T-helper 17 cell (primary cell): Measurements from ENCODE around the gene FBLN1. TPM values are rescaled to one million over a fixed set of nuclear protein-coding genes. Genes with fewer than 3 reads are reported as not detected.
"Not testable (repeated sequence)": the region's sequence is repeated elsewhere in the genome, so short reads cannot be mapped to it uniquely, and the experiment has no call there.

Experiments
- ATAC-seq: fragments of 150-1000 bp; cut with Tn5 transposase; 2 replicates; pipeline ENCODE4 v1.10.0; 2021; ENCODE audit warnings: mild to moderate bottlenecking, moderate library complexity
- DNase-seq, 3 donors: peaks; one replicate each; pipeline versions ENCODE4 v3.0.0 to v3.0.0-alpha.2; 2020 to 2021
- H3K9me3 ChIP-seq: one replicate; pipeline ENCODE4 v1.7.0; 2013; ENCODE audit warnings: low read length, mild to moderate bottlenecking; ENCODE audit not compliant: control insufficient read depth, poor library complexity, severe bottlenecking
- H3K27ac Mint-ChIP-seq: one replicate; pipeline ENCODE4 v1.8.0; 2022; ENCODE audit warnings: mild to moderate bottlenecking, moderate library complexity, mixed read lengths
- H3K27me3 Mint-ChIP-seq: one replicate; pipeline ENCODE4 v1.8.0; 2022; ENCODE audit warnings: mixed read lengths
- H3K36me3 Mint-ChIP-seq: one replicate; pipeline ENCODE4 v1.8.0; 2022; ENCODE audit warnings: low read depth, mixed read lengths
- H3K4me1 Mint-ChIP-seq: one replicate; pipeline ENCODE4 v1.8.0; 2022; ENCODE audit warnings: mild to moderate bottlenecking, mixed read lengths
- H3K4me3 Mint-ChIP-seq: one replicate; pipeline ENCODE4 v1.8.0; 2022; ENCODE audit warnings: mild to moderate bottlenecking, moderate library complexity, mixed read lengths
- total RNA-seq, 4 donors: library from RNA in 2 of 4; stranded (reverse) in 2 of 4; gene quantifications; one replicate each; pipeline ENCODE4 v1.2.3 and lab custom pipeline; 2022 to 2026

The FBLN1 gene
- under 1 TPM; 0.34 to 0.90 TPM for total RNA-seq
- 0.08 to 0.70 reads per million in 2 donors for total RNA-seq (lab: John Stamatoyannopoulos, UW)

- Mint-ChIP-seq H3K4me3 (peak within 1 kb of the TSS; percentile 12), H3K27ac (no peak within 1 kb of the TSS), H3K4me1 (peaks cover 2% of the 10 kb centered on the region), H3K36me3 (no peaks in the 10 kb centered on the region), H3K27me3 (peaks cover 55% of the 10 kb centered on the region)
- no peaks in the 10 kb centered on the region for H3K9me3 ChIP-seq
- no peak for ATAC-seq
- no peak for DNase-seq
Observed at GRCh38 chr22:45502215-45503049, at the start of gene FBLN1. Gene FBLN1 (plus strand): TSS chr22:45502883. CDS start chr22:45502986, 103 bp downstream.

- Mint-ChIP-seq H3K4me3 (no peak overlapping the region), H3K27ac (no peak overlapping the region), H3K27me3 (peaks cover 34% of the 10 kb centered on the region), H3K36me3 (no peaks in the 10 kb centered on the region), H3K4me1 (no peaks in the 10 kb centered on the region)
- ATAC-seq (no peak), DNase-seq (no peak)
- H3K9me3 ChIP-seq, result no peaks in the 10 kb centered on the region
Observed at GRCh38 chr22:45453764-45454163, 48.9 kb upstream of the FBLN1 start.

DNA sequence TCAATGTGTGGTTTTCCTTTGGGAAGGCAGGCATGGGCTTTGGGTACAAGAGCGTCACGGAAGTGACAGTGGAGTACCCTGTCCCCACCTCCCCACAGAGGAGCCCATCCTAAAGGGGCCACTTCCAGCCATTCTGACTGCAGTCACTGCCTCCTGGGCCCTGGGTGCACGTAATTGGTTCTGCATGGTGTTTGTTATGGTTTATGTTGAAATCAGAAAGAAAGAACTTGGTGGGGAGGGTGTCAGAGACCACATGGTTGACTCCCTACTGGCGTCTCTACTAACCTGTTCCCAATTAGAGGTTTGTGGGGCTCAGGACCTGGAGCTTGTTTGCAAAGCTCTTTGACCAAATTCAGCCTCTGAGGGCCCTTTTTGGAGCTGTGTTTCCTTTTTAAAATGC is 48.4 kb upstream of the FBLN1 start:
- Mint-ChIP-seq H3K27me3 (peaks cover 34% of the 10 kb centered on the region), H3K4me3 (no peak overlapping the region), H3K4me1 (no peaks in the 10 kb centered on the region), H3K27ac (no peak overlapping the region), H3K36me3 (no peaks in the 10 kb centered on the region)
- no peak for ATAC-seq
- H3K9me3 ChIP-seq, result no peaks in the 10 kb centered on the region
- no peak for DNase-seq

- Mint-ChIP-seq H3K4me1 (no peaks in the 10 kb centered on the region), H3K36me3 (no peaks in the 10 kb centered on the region), H3K4me3 (no peak overlapping the region), H3K27ac (no peak overlapping the region), H3K27me3 (peaks cover 34% of the 10 kb centered on the region)
- ATAC-seq, result no peak
- DNase-seq, result no peak
- H3K9me3 ChIP-seq, result no peaks in the 10 kb centered on the region
Observed at GRCh38 chr22:45455212-45455611, 47.5 kb upstream of the FBLN1 start.

DNA sequence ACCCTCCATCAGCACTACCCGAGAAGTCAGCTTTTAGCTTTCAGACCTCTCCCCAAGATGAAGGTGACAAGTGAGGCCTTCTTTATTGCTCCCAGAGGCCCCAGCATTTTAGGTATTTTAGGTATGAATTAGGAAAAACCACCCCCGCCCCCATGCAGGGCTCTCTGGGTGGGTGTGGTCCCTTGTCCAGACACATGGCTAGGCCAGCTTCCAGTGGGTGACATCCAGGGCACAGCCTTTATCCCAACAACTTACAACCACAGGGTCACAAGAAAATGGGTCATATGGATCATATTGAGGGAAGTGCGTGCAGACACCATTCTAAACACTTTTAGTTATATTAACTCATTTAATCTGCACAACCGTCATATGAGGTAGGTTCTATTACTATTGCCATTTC is 47.1 kb upstream of the FBLN1 start:
- ATAC-seq, result no peak
- H3K4me3 Mint-ChIP-seq, result no peak overlapping the region
- no peaks in the 10 kb centered on the region for H3K9me3 ChIP-seq
- H3K27me3 Mint-ChIP-seq, result peaks cover 30% of the 10 kb centered on the region
- DNase-seq, result no peak
- H3K27ac Mint-ChIP-seq, result no peak overlapping the region
- H3K4me1 Mint-ChIP-seq, result no peaks in the 10 kb centered on the region
- no peaks in the 10 kb centered on the region for H3K36me3 Mint-ChIP-seq

- H3K9me3 ChIP-seq, result no peaks in the 10 kb centered on the region
- Mint-ChIP-seq H3K4me1 (no peaks in the 10 kb centered on the region), H3K27ac (no peak overlapping the region), H3K27me3 (peaks cover 26% of the 10 kb centered on the region), H3K36me3 (no peaks in the 10 kb centered on the region), H3K4me3 (no peak overlapping the region)
- ATAC-seq, result no peak
- DNase-seq, result no peak
Observed at GRCh38 chr22:45456811-45457210, 45.9 kb upstream of the FBLN1 start.

GRCh38 chr22:45458532-45458931 is 44.2 kb upstream of the FBLN1 start:
- H3K27ac Mint-ChIP-seq, result no peak overlapping the region
- H3K4me1 Mint-ChIP-seq, result no peaks in the 10 kb centered on the region
- peaks cover 18% of the 10 kb centered on the region for H3K27me3 Mint-ChIP-seq
- no peaks in the 10 kb centered on the region for H3K9me3 ChIP-seq
- ATAC-seq (no peak), DNase-seq (no peak)
- H3K36me3 Mint-ChIP-seq, result no peaks in the 10 kb centered on the region
- H3K4me3 Mint-ChIP-seq, result no peak overlapping the region

- Mint-ChIP-seq H3K4me3 (no peak overlapping the region), H3K27ac (no peak overlapping the region), H3K36me3 (no peaks in the 10 kb centered on the region), H3K4me1 (no peaks in the 10 kb centered on the region), H3K27me3 (peaks cover 18% of the 10 kb centered on the region)
- DNase-seq (no peak), ATAC-seq (no peak)
- H3K9me3 ChIP-seq, result no peaks in the 10 kb centered on the region
Observed at GRCh38 chr22:45459235-45459634, 43.4 kb upstream of the FBLN1 start.

DNA sequence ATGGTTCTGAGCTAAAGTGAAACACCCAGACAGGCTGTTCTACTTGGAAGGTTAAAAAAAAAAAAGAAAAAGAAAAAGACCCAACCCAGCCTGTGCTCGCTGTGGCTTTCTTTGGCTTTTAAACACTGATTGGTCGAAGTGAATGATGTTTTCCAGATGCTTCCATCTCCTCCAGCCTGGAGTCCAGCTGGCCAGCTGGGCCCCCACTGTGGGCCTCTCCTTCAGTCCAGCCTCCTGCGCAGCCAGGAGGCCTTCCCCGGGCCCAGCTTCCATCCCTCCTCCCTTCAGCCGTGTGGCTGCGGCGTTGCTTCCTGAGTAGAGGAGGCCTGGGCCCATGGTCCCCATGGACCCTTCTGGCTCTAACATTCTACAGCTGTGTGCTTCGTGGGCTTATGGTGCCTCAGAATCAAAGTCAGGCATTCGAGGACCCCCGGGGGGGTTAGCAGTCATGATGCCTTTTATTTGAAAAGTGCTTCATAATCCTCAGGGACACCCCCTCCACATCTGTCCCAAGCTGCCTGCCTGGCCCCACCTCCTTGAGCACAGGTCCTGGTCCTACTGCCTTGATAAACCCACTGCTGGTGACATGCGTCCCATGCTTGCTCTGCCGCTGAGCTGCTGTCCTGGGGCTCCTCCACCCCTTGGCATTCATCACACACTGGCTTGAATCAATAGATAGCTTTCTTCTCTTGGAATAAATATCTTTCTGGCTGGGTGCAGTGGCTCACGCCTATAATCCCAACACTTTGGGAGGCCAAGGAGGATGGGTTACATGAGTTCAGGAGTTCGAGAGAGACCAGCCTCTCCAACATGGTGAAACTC is 42.2 kb upstream of the FBLN1 start:
- H3K27me3 Mint-ChIP-seq, result peaks cover 10% of the 10 kb centered on the region
- ATAC-seq (no peak), DNase-seq (no peak)
- H3K4me3 Mint-ChIP-seq, result no peak overlapping the region
- no peaks in the 10 kb centered on the region for H3K4me1 Mint-ChIP-seq
- peak overlapping the region; percentile 41 for H3K27ac Mint-ChIP-seq
- no peaks in the 10 kb centered on the region for H3K9me3 ChIP-seq
- H3K36me3 Mint-ChIP-seq, result no peaks in the 10 kb centered on the region

DNA sequence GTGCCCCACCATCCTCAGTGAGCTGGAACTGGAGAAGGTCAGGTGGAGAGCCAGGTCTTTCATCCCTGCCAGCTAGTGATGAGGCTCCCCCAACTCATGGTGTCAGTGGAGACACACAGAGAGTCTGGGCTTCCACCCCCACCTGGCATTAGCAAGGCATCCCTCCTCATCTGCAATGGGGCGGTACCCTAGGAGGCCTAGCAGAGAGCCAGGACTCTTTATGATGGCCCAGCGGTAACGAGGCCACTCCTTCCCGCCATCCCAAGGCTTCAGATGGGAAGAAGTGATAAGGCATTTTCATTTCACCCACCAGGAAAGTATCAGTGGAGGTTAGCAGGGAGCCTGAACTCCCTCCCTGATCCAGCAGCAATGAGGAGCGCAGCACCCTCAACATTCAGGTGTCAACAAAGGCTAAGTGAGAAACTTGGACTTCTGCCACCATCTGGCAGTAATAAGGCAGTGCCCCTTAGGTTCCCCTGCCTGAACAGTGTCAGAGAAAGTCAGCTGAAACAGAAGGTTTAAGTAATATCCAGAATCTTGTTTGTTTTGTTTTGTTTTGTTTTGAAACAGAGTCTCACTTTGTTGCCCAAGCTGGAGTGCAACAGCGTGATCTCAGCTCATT is 40.5 kb upstream of the FBLN1 start:
- H3K9me3 ChIP-seq, result no peaks in the 10 kb centered on the region

DNA sequence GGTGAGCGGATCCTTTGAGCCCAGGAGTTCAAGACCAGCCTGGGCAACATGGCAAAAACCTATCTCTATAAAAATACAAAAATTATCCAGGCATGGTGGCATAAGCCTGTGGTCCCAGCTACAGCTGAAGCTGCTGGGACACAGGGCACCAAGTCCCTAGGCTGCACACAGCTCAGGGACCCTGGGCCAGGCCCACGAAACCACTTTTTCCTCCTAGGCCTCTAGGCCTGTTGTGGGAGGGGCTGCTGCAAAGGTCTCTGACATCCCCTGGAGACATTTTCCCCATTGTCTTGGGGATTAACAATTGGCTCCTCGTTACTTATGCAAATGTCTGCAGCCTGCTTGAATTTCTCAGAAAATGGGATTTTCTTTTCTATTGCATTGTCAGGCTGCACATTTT is 39.0 kb upstream of the FBLN1 start:
- H3K27ac Mint-ChIP-seq, H3K4me1 Mint-ChIP-seq, H3K4me3 Mint-ChIP-seq, H3K36me3 Mint-ChIP-seq, DNase-seq, H3K9me3 ChIP-seq, H3K27me3 Mint-ChIP-seq, ATAC-seq: not testable (repeated sequence)

More for the DNA sequence above, 40.5 kb upstream of the FBLN1 start:
- no peak for DNase-seq
- peaks cover 6% of the 10 kb centered on the region for H3K27me3 Mint-ChIP-seq
- no peaks in the 10 kb centered on the region for H3K36me3 Mint-ChIP-seq
- no peak overlapping the region for H3K27ac Mint-ChIP-seq
- H3K4me3 Mint-ChIP-seq, result no peak overlapping the region
- ATAC-seq, result no peak
- H3K4me1 Mint-ChIP-seq, result no peaks in the 10 kb centered on the region

DNA sequence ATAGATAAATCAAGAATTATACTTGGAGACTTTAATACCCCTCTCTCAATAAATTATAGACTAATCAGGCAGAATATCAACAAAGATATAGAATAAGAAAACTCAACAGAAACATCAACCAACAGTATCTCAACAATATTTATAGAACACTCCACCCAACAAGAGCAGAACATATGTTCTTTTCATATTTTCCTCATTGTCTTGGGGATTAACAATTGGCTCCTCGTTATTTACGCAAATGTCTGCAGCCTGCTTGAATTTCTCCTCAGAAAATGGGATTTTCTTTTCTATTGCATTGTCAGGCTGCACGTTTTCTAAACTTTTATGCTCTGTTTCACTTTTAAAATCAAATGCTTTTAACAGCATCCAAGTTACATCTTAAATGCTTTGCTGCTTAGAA is 37.0 kb upstream of the FBLN1 start:
- H3K4me1 Mint-ChIP-seq, result no peaks in the 10 kb centered on the region

DNA sequence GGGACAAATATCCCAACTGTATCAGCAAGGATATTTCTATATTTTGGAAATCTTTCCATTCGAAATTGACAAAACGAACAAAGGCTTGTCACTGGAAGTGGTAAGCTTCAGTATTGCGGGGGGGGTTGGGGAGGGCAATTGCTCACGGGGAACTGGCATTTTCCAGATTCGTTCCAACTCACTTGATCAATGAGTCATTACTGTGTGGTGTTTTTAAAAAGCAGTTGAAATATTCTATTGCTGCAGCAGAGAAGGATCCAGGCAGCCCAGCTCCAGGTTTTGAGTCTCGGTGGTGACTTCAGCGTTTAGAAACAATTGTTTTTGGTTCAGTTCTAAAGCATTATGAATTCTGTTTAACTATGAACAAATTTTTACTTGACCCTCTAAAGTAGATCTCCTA is 33.8 kb upstream of the FBLN1 start:
- Mint-ChIP-seq H3K4me1 (peaks cover 3% of the 10 kb centered on the region), H3K27ac (no peak overlapping the region), H3K27me3 (peaks cover 9% of the 10 kb centered on the region), H3K36me3 (no peaks in the 10 kb centered on the region), H3K4me3 (no peak overlapping the region)
- ATAC-seq, result no peak
- no peaks in the 10 kb centered on the region for H3K9me3 ChIP-seq
- DNase-seq, result no peak

More for the DNA sequence above, 37.0 kb upstream of the FBLN1 start:
- no peak for ATAC-seq
- H3K4me3 Mint-ChIP-seq, result no peak overlapping the region
- no peaks in the 10 kb centered on the region for H3K27me3 Mint-ChIP-seq
- H3K36me3 Mint-ChIP-seq, result no peaks in the 10 kb centered on the region
- DNase-seq, result no peak
- no peak overlapping the region for H3K27ac Mint-ChIP-seq
- no peaks in the 10 kb centered on the region for H3K9me3 ChIP-seq
